OCI-LY3 (cell line): ENCODE measurements around the gene FOLR1.
"Not testable (repeated sequence)": the region's sequence is repeated elsewhere in the genome, so short reads cannot be mapped to it uniquely, and the experiment has no call there.

ENCODE experiments used
- H2AFZ ChIP-seq: fragments of 200-600, 300-600 bp; shearing (Covaris generic); 2 replicates; pipeline ENCODE4 v1.6.0; 2014; ENCODE audit warnings: antibody characterized with exemption, low read depth, low read length
- H3K27ac ChIP-seq: fragments of 200-600, 300-600 bp; sonication (generic); 2 replicates; pipeline ENCODE4 v1.5.1; 2014; ENCODE audit warnings: mild to moderate bottlenecking, low read length, moderate library complexity, mixed read lengths
- H3K27me3 ChIP-seq: fragments of 200-600, 300-600 bp; sonication (generic); 2 replicates; pipeline ENCODE4 v1.6.1; 2014; ENCODE audit warnings: low read depth, low read length, mixed read lengths
- H3K36me3 ChIP-seq: fragments of 200-600, 300-600 bp; sonication (generic); replicated peaks from 2 replicates; pipeline ENCODE3; 2014; ENCODE audit warnings: low read depth, low read length, mixed read lengths
- H3K4me1 ChIP-seq: fragments of 300-600, 200-600 bp; sonication (generic); 2 replicates; pipeline ENCODE4 v1.6.1; 2014; ENCODE audit warnings: low read length, mixed read lengths
- H3K4me2 ChIP-seq: fragments of 200-600, 300-600 bp; sonication (generic); 2 replicates; pipeline ENCODE4 v1.6.1; 2014; ENCODE audit warnings: low read length, mixed read lengths
- H3K4me3 ChIP-seq: fragments of 300-600, 200-600 bp; sonication (generic); 2 replicates; pipeline ENCODE4 v1.5.1; 2014; ENCODE audit warnings: antibody characterized with exemption, mild to moderate bottlenecking, low read length, moderate library complexity
- H3K79me2 ChIP-seq: fragments of 300-600, 200-600 bp; shearing (Covaris generic); 2 replicates; pipeline ENCODE4 v1.6.1; 2014; ENCODE audit warnings: mild to moderate bottlenecking, low read length, mixed read lengths
- H3K9ac ChIP-seq: fragments of 300-600, 200-600 bp; shearing (Covaris generic); 2 replicates; pipeline ENCODE4 v1.6.0; 2014; ENCODE audit warnings: mild to moderate bottlenecking, low read length, moderate library complexity
- H3K9me3 ChIP-seq: fragments of 200-600, 300-600 bp; shearing (Covaris generic); 2 replicates; pipeline ENCODE4 v1.6.1; 2014; ENCODE audit warnings: low read length, mixed read lengths; ENCODE audit not compliant: insufficient read depth
- H4K20me1 ChIP-seq: fragments of 200-600, 300-600 bp; sonication (generic); 2 replicates; pipeline ENCODE4 v1.6.1; 2016; ENCODE audit warnings: low read length, mixed read lengths; ENCODE audit not compliant: insufficient read depth
- CTCF ChIP-seq: fragments of 200-600, 300-600 bp; sonication (generic); IDR thresholded peaks from 2 replicates; pipeline ENCODE4 v1.5.1; 2014; ENCODE audit warnings: antibody characterized with exemption, low read length, low read depth
- EZH2phosphoT487 ChIP-seq: fragments of 200-600 bp; shearing (Covaris generic); IDR thresholded peaks from 2 replicates; pipeline ENCODE4 v1.6.1; 2018; ENCODE audit warnings: antibody characterized with exemption, mixed run types, low read depth

FOLR1 gene

GRCh38 chr11:72191961-72192381 lies at the start of gene FOLR1:
FOLR1 (plus strand) TSS chr11:72192140; CDS start chr11:72192174, 34 bp downstream.
- Histone ChIP-seq H3K9me3 (no peaks in the 10 kb centered on the region), H3K27me3 (no peaks in the 10 kb centered on the region), H3K27ac (no peak within 1 kb of the TSS), H4K20me1 (no peaks in the 10 kb centered on the region), H3K36me3 (no peaks in the 10 kb centered on the region), H2AFZ (no peak within 1 kb of the TSS), H3K79me2 (no peaks in the 10 kb centered on the region), H3K4me1 (no peaks in the 10 kb centered on the region), H3K4me2 (no peak within 1 kb of the TSS), H3K4me3 (no peak within 1 kb of the TSS), H3K9ac (no peak within 1 kb of the TSS)
- TF ChIP-seq CTCF, result no peak
- TF ChIP-seq EZH2phosphoT487, result no peak

- not testable (repeated sequence) for H3K27ac ChIP-seq, H3K9ac ChIP-seq, H2AFZ ChIP-seq, H3K9me3 ChIP-seq, H4K20me1 ChIP-seq, H3K4me1 ChIP-seq, H3K79me2 ChIP-seq, H3K4me2 ChIP-seq, H3K36me3 ChIP-seq, H3K4me3 ChIP-seq
- H3K27me3 ChIP-seq, result peaks cover 15% of the 10 kb centered on the region
These were observed 49.4 kb upstream of the FOLR1 start for GRCh38 chr11:72142543-72142942.

- Histone ChIP-seq H3K4me2 (no peak overlapping the region), H3K4me1 (no peaks in the 10 kb centered on the region), H3K36me3 (no peaks in the 10 kb centered on the region), H2AFZ (no peak overlapping the region), H4K20me1 (no peaks in the 10 kb centered on the region), H3K79me2 (no peaks in the 10 kb centered on the region), H3K27me3 (peaks cover 15% of the 10 kb centered on the region), H3K4me3 (no peak overlapping the region), H3K9ac (no peak overlapping the region), H3K27ac (no peak overlapping the region), H3K9me3 (no peaks in the 10 kb centered on the region)
- no peak for TF ChIP-seq CTCF
- TF ChIP-seq EZH2phosphoT487, result no peak
These were observed 47.0 kb upstream of the FOLR1 start for GRCh38 chr11:72144807-72145565.

- Histone ChIP-seq H3K4me2 (no peak overlapping the region), H2AFZ (no peak overlapping the region), H3K36me3 (no peaks in the 10 kb centered on the region)
These were observed 45.3 kb upstream of the FOLR1 start for GRCh38 chr11:72146625-72147024.

More at GRCh38 chr11:72146625-72147024, 45.3 kb upstream of the FOLR1 start:
- no peaks in the 10 kb centered on the region for H3K4me1 ChIP-seq
- no peaks in the 10 kb centered on the region for H4K20me1 ChIP-seq
- no peak overlapping the region for H3K4me3 ChIP-seq
- no peaks in the 10 kb centered on the region for H3K9me3 ChIP-seq
- H3K27me3 ChIP-seq, result peaks cover 7% of the 10 kb centered on the region
- TF ChIP-seq CTCF, result no peak
- no peak for TF ChIP-seq EZH2phosphoT487
- no peak overlapping the region for H3K27ac ChIP-seq
- H3K79me2 ChIP-seq, result no peaks in the 10 kb centered on the region
- no peak overlapping the region for H3K9ac ChIP-seq
